K562 (cell line): ENCODE measurements around the gene FGF1. TPM values are rescaled to one million over a fixed set of nuclear protein-coding genes. Genes with fewer than 3 reads are reported as not detected.

Source experiments
- ATAC-seq: fragments of 200-7000 bp; cut with Tn5 transposase; 3 replicates; pipeline ENCODE4 v1.9.1; 2020; ENCODE audit warnings: moderate library complexity
- BruUV-seq: library from RNA; stranded (reverse); fragments of 400-500 nt; replicated peaks from 2 replicates; lab custom pipeline; 2021; lab: Mats Ljungman, UMichigan
- CTCF ChIA-PET: fragments of 300-600 bp; formaldehyde crosslinking; extraction: SDS; loops from one replicate; lab custom pipeline; 2021; ENCODE audit warnings: low intra/inter-chr PET ratio; lab: Yijun Ruan, JAX
- POLR2A ChIA-PET: fragments of 300-600, 350-650 bp; sonication (Branson Sonifier 250); formaldehyde crosslinking; extraction: SDS; loops from one replicate; lab custom pipeline; 2021; ENCODE audit warnings: antibody characterized with exemption, inconsistent platforms; lab: Yijun Ruan, JAX
- DNase-seq, 4 experiments: peaks; one replicate each; pipeline versions ENCODE4 v3.0.0 to v3.0.0-alpha.2; 2011 to 2018; ENCODE audit warnings: low spot score in 3 of 4, mixed read lengths in 3 of 4; ENCODE audit errors: extremely low read depth in 1 of 4
- FAIRE-seq: peaks from 2 replicates; lab custom pipeline; 2011; peaks lifted over from hg19 to GRCh38; lab: Jason Lieb, UNC
- H2AFZ ChIP-seq: 2 replicates; pipeline ENCODE4 v1.6.0; 2011; ENCODE audit warnings: low read depth, low read length, control low read depth, inconsistent platforms
- H3K27ac ChIP-seq: fragments of 200-600 bp; 3 replicates; pipeline ENCODE4 v1.8.0; 2011; ENCODE audit warnings: low read depth, mild to moderate bottlenecking, control low read depth, inconsistent platforms, low read length, moderate library complexity, mixed read lengths; ENCODE audit errors: extremely low read depth
- H3K27me3 ChIP-seq, 2 experiments: fragments of 300-600 bp in 1 of 2; 2 replicates in 1 of 2; 3 replicates in 1 of 2; pipeline versions ENCODE4 v1.6.0 to v1.8.0; 2011; ENCODE audit warnings: inconsistent platforms in 2 of 2, low read length in 2 of 2, mild to moderate bottlenecking in 1 of 2, mixed read lengths in 1 of 2, moderate library complexity in 1 of 2; ENCODE audit not compliant: control insufficient read depth in 2 of 2, insufficient read depth in 2 of 2
- H3K36me3 ChIP-seq: fragments of 300-600 bp; 3 replicates; pipeline ENCODE4 v1.8.0; 2011; ENCODE audit warnings: mild to moderate bottlenecking, low read length, inconsistent platforms; ENCODE audit not compliant: control insufficient read depth, insufficient read depth
- H3K4me1 ChIP-seq, 2 experiments: fragments of 200-600 bp in 1 of 2; replicated peaks in 1 of 2; 2 replicates in 1 of 2; 3 replicates in 1 of 2; pipeline versions ENCODE4 v1.5.1 to v1.8.0; 2011; ENCODE audit warnings: inconsistent platforms in 2 of 2, low read length in 2 of 2, mild to moderate bottlenecking in 1 of 2, mixed read lengths in 1 of 2, moderate library complexity in 1 of 2; ENCODE audit not compliant: control insufficient read depth in 2 of 2, insufficient read depth in 2 of 2
- H3K4me2 ChIP-seq: 2 replicates; pipeline ENCODE4 v1.6.1; 2011; ENCODE audit warnings: low read length, control low read depth, inconsistent platforms, mixed read lengths; ENCODE audit not compliant: insufficient read depth
- H3K4me3 ChIP-seq: fragments of 200-600 bp; sonication (generic), shearing (Covaris generic); 2 replicates; pipeline ENCODE4 v1.5.1; 2016; ENCODE audit warnings: control low read depth, inconsistent platforms
- H3K79me2 ChIP-seq: fragments of 200-600 bp; 3 replicates; pipeline ENCODE4 v1.8.0; 2011; ENCODE audit warnings: low read length, inconsistent platforms; ENCODE audit not compliant: control insufficient read depth, insufficient read depth
- H3K9ac ChIP-seq, 2 experiments: 2 replicates each; pipeline versions ENCODE4 v1.6.0 to v1.6.1; 2011; ENCODE audit warnings: low read depth in 2 of 2, low read length in 2 of 2, control low read depth in 1 of 2, inconsistent platforms in 1 of 2, mild to moderate bottlenecking in 1 of 2, mixed read lengths in 1 of 2; ENCODE audit not compliant: insufficient read depth in 1 of 2
- H3K9me1 ChIP-seq: one replicate; pipeline ENCODE4 v1.6.0; 2011; ENCODE audit warnings: inconsistent platforms, mild to moderate bottlenecking, low read length, moderate library complexity; ENCODE audit not compliant: control insufficient read depth, insufficient read depth
- H3K9me3 ChIP-seq: replicated peaks from 2 replicates; pipeline ENCODE4 v1.5.1; 2011; ENCODE audit warnings: low read depth, low read length, inconsistent platforms; ENCODE audit not compliant: control insufficient read depth, insufficient read depth
- H4K20me1 ChIP-seq: replicated peaks from 2 replicates; pipeline ENCODE4 v1.6.1; 2011; ENCODE audit warnings: low read length, inconsistent platforms, mixed read lengths; ENCODE audit not compliant: control insufficient read depth, insufficient read depth
- ARID1B ChIP-seq: fragments of 450-650 bp; IDR thresholded peaks from 2 replicates; pipeline ENCODE4 v1.6.1; 2016; ENCODE audit warnings: antibody characterized with exemption, mild to moderate bottlenecking, inconsistent platforms
- PURB ChIP-seq: sonication (generic); formaldehyde crosslinking; IDR thresholded peaks from 2 replicates; pipeline ENCODE4 v1.9.0; 2021; ENCODE audit warnings: low read depth, mild to moderate bottlenecking, missing genetic modification reagents
- WGBS: fragments of 100-300 bp; shearing (Covaris generic); methylation state at CpG from one replicate; pipeline ENCODE4 v1.1.6; 2016; ENCODE audit warnings: low coverage, mixed read lengths; ENCODE audit not compliant: insufficient coverage; ENCODE audit errors: missing lambda C conversion rate; 5-methylcytosine and 5-hydroxymethylcytosine counted together
- in situ Hi-C: fragments of 300-500 bp; cut with MboI; formaldehyde crosslinking; loops from 4 replicates; pipeline ENCODE4 v1.15.0; 2018; ENCODE audit warnings: inconsistent platforms, mixed read lengths
- intact Hi-C: fragments of 100-400 bp; cut with micrococcal nuclease; formaldehyde crosslinking; loops from 2 replicates; pipeline ENCODE4 v1.14.2; 2022
- polyA plus RNA-seq, 8 experiments: library from polyadenylated mRNA; depleted of rRNA in 4 of 8; stranded (reverse) in 5 of 8; unstranded in 3 of 8; fragments of >200 nt; fragmentation: Nextera tagmentation in 2 of 8; fragmentation: Illumina TruSeq in 1 of 8; extraction: Ambion mirVana in 2 of 8; extraction: Trizol in 1 of 8; gene quantifications; 2 replicates each; pipeline versions ENCODE4 v1.2.1 to v1.2.3, GENCODE V29; 2011 to 2014; ENCODE audit warnings: inconsistent platforms in 1 of 8, missing spikeins in 1 of 8
- total RNA-seq, 7 experiments: library from RNA; depleted of rRNA in 6 of 7; stranded (reverse); fragments of >200 nt in 6 of 7; fragmentation: Illumina TruSeq in 2 of 7; extraction: Trizol in 2 of 7; gene quantifications; 2 replicates each; pipeline versions ENCODE4 v1.2.1 to v1.2.3, GENCODE V29; 2011 to 2021; ENCODE audit warnings: low replicate concordance in 1 of 7
- TF ChIP-seq, protein P1 (sequence below), 2 experiments: fragments of 450-650 bp; IDR thresholded peaks; 2 replicates each; pipeline ENCODE4 v1.6.1; 2016; ENCODE audit warnings: mild to moderate bottlenecking in 2 of 2, borderline replicate concordance in 1 of 2, low read depth in 1 of 2, moderate library complexity in 1 of 2

The FGF1 gene
- total and polyA plus RNA-seq, 9 of the 15 experiments (the other 6 are each of a cell fraction or from before 2014, with no cell fraction given): not detected

DNA sequence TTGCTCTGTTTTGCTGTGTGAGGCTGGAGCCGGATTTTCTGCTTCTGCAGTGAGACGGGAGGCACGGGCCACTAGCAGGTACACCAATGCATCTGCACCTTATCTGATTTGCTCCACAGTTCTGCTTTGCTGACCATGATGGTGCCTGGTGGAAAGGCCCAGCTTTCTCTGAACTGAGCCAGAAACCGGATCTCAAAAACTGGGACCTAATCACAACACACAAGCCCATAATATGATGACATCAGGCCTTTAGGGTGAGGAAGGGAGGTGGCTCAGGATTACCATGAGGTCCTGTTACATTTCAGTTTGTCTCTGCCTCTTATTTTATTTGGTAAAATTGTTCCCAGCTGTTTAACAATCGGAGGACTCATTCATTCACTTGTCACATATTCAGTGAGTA, 49.8 kb downstream of the FGF1 start:
- FAIRE-seq: no peak
- no peaks in the 10 kb centered on the region for H4K20me1 ChIP-seq
- no peaks in the 10 kb centered on the region for H3K79me2 ChIP-seq
- peaks cover 10 to 25% of the 10 kb centered on the region in 2 experiments; a peak in 4 of 5 replicates for H3K27me3 ChIP-seq
- H3K9ac ChIP-seq: no peak overlapping the region
- CTCF ChIA-PET: no interaction called here
- in situ Hi-C loops: no loop called here
- no peaks in the 10 kb centered on the region for H3K36me3 ChIP-seq
- WGBS: 2% methylated on average over 5 of the region's 5 CpGs
- H3K4me1 ChIP-seq: no peaks in the 10 kb centered on the region
- no peak overlapping the region for H3K4me2 ChIP-seq
- no peak overlapping the region for H3K4me3 ChIP-seq
- H2AFZ ChIP-seq: no peak overlapping the region
- no TSS peak for BruUV-seq
- TF ChIP-seq, protein P1, sequence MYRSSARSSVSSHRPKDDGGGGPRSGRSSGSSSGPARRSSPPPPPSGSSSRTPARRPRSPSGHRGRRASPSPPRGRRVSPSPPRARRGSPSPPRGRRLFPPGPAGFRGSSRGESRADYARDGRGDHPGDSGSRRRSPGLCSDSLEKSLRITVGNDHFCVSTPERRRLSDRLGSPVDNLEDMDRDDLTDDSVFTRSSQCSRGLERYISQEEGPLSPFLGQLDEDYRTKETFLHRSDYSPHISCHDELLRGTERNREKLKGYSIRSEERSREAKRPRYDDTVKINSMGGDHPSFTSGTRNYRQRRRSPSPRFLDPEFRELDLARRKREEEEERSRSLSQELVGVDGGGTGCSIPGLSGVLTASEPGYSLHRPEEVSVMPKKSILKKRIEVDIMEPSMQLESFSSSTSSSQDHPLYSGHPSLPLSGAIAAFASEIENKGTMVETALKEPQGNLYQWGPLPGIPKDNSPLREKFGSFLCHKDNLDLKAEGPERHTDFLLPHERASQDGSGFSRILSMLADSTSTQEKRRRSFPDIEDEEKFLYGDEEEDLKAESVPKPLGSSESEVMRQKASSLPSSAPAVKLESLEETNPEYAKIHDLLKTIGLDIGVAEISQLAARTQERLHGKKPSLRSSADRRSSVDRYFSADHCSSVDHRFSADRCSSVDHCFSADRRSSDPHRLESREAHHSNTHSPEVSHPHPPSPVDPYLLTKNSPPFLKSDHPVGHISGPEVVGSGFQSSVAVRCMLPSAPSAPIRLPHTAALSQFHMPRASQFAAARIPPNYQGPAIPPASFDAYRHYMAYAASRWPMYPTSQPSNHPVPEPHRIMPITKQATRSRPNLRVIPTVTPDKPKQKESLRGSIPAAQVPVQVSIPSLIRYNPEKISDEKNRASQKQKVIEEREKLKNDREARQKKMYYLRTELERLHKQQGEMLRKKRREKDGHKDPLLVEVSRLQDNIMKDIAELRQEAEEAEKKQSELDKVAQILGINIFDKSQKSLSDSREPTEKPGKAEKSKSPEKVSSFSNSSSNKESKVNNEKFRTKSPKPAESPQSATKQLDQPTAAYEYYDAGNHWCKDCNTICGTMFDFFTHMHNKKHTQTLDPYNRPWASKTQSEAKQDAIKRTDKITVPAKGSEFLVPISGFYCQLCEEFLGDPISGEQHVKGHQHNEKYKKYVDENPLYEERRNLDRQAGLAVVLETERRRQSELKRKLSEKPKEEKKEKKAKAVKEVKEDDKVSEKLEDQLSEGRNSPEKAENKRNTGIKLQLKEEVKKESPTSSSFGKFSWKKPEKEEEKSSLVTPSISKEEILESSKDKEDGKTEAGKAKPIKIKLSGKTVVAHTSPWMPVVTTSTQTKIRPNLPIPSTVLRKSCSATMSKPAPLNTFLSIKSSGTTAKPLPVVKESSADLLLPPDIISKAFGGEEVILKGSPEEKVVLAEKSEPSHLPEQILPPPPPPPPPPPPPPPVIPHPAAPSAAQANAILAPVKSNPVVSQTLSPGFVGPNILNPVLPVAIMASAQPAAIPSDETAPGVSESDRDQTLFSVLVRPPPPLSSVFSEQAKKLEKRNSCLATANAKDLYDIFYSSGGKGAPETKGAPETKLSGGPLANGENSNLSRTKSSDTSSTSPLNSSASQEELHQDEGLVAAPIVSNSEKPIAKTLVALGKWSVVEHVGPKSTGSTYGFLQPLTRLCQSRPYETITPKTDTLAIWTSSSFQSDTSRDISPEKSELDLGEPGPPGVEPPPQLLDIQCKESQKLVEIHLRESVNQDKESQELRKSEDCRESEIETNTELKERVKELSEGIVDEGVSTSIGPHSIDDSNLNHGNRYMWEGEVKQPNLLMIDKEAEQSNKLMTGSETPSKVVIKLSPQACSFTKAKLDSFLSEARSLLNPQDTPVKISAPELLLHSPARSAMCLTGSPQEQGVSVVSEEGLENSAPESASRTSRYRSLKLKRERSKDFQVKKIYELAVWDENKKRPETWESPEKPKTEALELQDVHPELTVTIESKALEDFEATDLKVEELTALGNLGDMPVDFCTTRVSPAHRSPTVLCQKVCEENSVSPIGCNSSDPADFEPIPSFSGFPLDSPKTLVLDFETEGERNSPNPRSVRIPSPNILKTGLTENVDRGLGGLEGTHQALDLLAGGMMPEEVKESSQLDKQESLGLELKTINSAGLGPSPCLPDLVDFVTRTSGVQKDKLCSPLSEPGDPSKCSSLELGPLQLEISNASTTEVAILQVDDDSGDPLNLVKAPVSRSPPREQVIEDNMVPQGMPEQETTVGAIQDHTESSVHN (IDR thresholded peaks at IDR 0.05; ENCODE audit: borderline replicate concordance in 1 of 2, low read depth in 1 of 2): no peak
- TF ChIP-seq ARID1B (no peak), PURB (CRISPR knock-in tag) (no peak)
- TF ChIP-seq, all 486 proteins: peak for 0
- intact Hi-C loops: no loop called here
- POLR2A ChIA-PET: no interaction called here
- no peak for DNase-seq
- H3K9me3 ChIP-seq: no peaks in the 10 kb centered on the region
- no peaks in the 10 kb centered on the region for H3K9me1 ChIP-seq
- no peak overlapping the region for H3K27ac ChIP-seq
- no peak for ATAC-seq
